HepG2 (cell line): ENCODE results near the gene VAMP8. TPM values are rescaled to one million over a fixed set of nuclear protein-coding genes. Genes with fewer than 3 reads are reported as not detected.

Experiments used
- ATF1 ChIP-seq: IDR thresholded peaks from 2 replicates; pipeline ENCODE4 v1.6.1; 2016; ENCODE audit warnings: mild to moderate bottlenecking, control low read depth
- CREBL2 ChIP-seq: sonication (generic); formaldehyde crosslinking; IDR thresholded peaks from 2 replicates; pipeline ENCODE4 v1.8.1; 2023; ENCODE audit warnings: missing genetic modification reagents, mild to moderate bottlenecking, borderline replicate concordance
- EEA1 ChIP-seq: sonication (generic); formaldehyde crosslinking; IDR thresholded peaks from 2 replicates; pipeline ENCODE4 v1.5.1; 2020; ENCODE audit warnings: mild to moderate bottlenecking, missing genetic modification reagents, borderline replicate concordance
- EP300 ChIP-seq, 3 experiments: sonication (generic) in 1 of 3; formaldehyde crosslinking in 1 of 3; IDR thresholded peaks; 2 replicates each; pipeline versions ENCODE4 v1.5.1 to v1.6.1; 2011 to 2020; ENCODE audit warnings: low read depth in 2 of 3, low read length in 2 of 3, borderline replicate concordance in 1 of 3, improper control_type of control experiment in 1 of 3, mild to moderate bottlenecking in 1 of 3, missing genetic modification reagents in 1 of 3, moderate library complexity in 1 of 3
- GLI4 ChIP-seq: sonication (generic); formaldehyde crosslinking; IDR thresholded peaks from 2 replicates; pipeline ENCODE4 v1.5.1; 2020; ENCODE audit warnings: missing genetic modification reagents, mild to moderate bottlenecking, moderate library complexity, borderline replicate concordance
- GMEB1 ChIP-seq: sonication (generic); formaldehyde crosslinking; IDR thresholded peaks from 2 replicates; pipeline ENCODE4 v1.5.1; 2020; ENCODE audit warnings: missing genetic modification reagents, mild to moderate bottlenecking, borderline replicate concordance
- KDM4B ChIP-seq: sonication (generic); formaldehyde crosslinking; IDR thresholded peaks from 2 replicates; pipeline ENCODE4 v1.4.0; 2020; ENCODE audit warnings: missing genetic modification reagents
- MAZ ChIP-seq, 2 experiments: sonication (generic) in 1 of 2; formaldehyde crosslinking in 1 of 2; IDR thresholded peaks; 2 replicates each; pipeline versions ENCODE4 v1.5.0 to v1.6.1; 2012 to 2020; ENCODE audit warnings: low read depth in 2 of 2, mild to moderate bottlenecking in 2 of 2, borderline replicate concordance in 1 of 2, improper control_type of control experiment in 1 of 2, low read length in 1 of 2, missing genetic modification reagents in 1 of 2, moderate library complexity in 1 of 2
- RCOR2 ChIP-seq: IDR thresholded peaks from 2 replicates; pipeline ENCODE4 v1.6.1; 2016; ENCODE audit warnings: missing biosample characterization, missing genetic modification reagents
- REPIN1 ChIP-seq: sonication (generic); formaldehyde crosslinking; IDR thresholded peaks from 2 replicates; pipeline ENCODE4 v1.8.0; 2022; ENCODE audit warnings: missing genetic modification reagents, low read depth, mild to moderate bottlenecking, borderline replicate concordance
- TAF15 ChIP-seq: fragments of 200-400 bp; formaldehyde crosslinking; IDR thresholded peaks from one replicate; pipeline ENCODE4 v1.6.1; 2018; ENCODE audit warnings: mild to moderate bottlenecking, low read depth, low read length; ENCODE audit not compliant: poor library complexity, severe bottlenecking
- ZNF124 ChIP-seq: sonication (generic); formaldehyde crosslinking; IDR thresholded peaks from 2 replicates; pipeline ENCODE4 v1.4.0; 2020; ENCODE audit warnings: missing genetic modification reagents
- ZNF281 ChIP-seq: sonication (generic); formaldehyde crosslinking; IDR thresholded peaks from 2 replicates; pipeline ENCODE4 v1.4.0; 2020; ENCODE audit warnings: missing genetic modification reagents, borderline replicate concordance
- ZNF362 ChIP-seq: sonication (generic); formaldehyde crosslinking; IDR thresholded peaks from 2 replicates; pipeline ENCODE4 v1.4.0; 2020; ENCODE audit warnings: missing genetic modification reagents, mild to moderate bottlenecking, borderline replicate concordance
- ZNF644 ChIP-seq: IDR thresholded peaks from 2 replicates; pipeline ENCODE4 v1.6.1; 2016; ENCODE audit warnings: low read depth
- ZNF710 ChIP-seq: sonication (generic); formaldehyde crosslinking; IDR thresholded peaks from 2 replicates; pipeline ENCODE4 v1.5.0; 2020; ENCODE audit warnings: mild to moderate bottlenecking, missing genetic modification reagents, borderline replicate concordance
- polyA plus RNA-seq, 8 experiments: library from polyadenylated mRNA; depleted of rRNA in 3 of 8; stranded (reverse) in 7 of 8; unstranded in 1 of 8; fragments of >200 nt; fragmentation: Illumina TruSeq in 4 of 8; extraction: Trizol in 4 of 8; gene quantifications; 2 replicates each; pipeline versions ENCODE4 v1.2.1 to v1.2.3, GENCODE V29; 2011 to 2016; ENCODE audit warnings: low read depth in 4 of 8, missing spikeins in 1 of 8, mixed read lengths in 1 of 8; ENCODE audit not compliant: insufficient read depth in 1 of 8
- total RNA-seq, 5 experiments: library from RNA; depleted of rRNA; stranded (reverse); fragments of >200 nt; fragmentation: Illumina TruSeq; extraction: Trizol; gene quantifications; 2 replicates each; pipeline ENCODE4 v1.2.3, GENCODE V29; 2016; ENCODE audit warnings: low read depth in 1 of 5
- TF ChIP-seq, protein P1 (sequence below): sonication (generic); formaldehyde crosslinking; IDR thresholded peaks from 2 replicates; pipeline ENCODE4 v1.8.1; 2023; ENCODE audit warnings: mild to moderate bottlenecking, missing genetic modification reagents

Gene VAMP8
- total and polyA plus RNA-seq, 2 of the 13 experiments (the other 11 are each of a cell fraction or from before 2014, with no cell fraction given), result 83.3 to 157 TPM

GRCh38 chr2:85595301-85596025 lies 18.1 kb downstream of the VAMP8 start, which contains the start of gene RNF181 (continued):
- TF ChIP-seq CREBL2 (CRISPR knock-in tag), result no peak; the same call in 1 of the 2 replicates
- no peak for TF ChIP-seq ZNF644 (CRISPR knock-in tag)
- TF ChIP-seq RCOR2 (CRISPR knock-in tag), result no peak
- peak; percentile 23; the same call in 1 of the 2 replicates for TF ChIP-seq ZNF281 (CRISPR knock-in tag)
- no peak for TF ChIP-seq EEA1 (CRISPR knock-in tag)
- TF ChIP-seq TAF15, result no peak
- 0 out of 2 replicates have a peak, but pooled peaks have one; percentile 73 for TF ChIP-seq GLI4 (CRISPR knock-in tag)
- TF ChIP-seq MAZ (IDR thresholded peaks at IDR 0.05; ENCODE audit: borderline replicate concordance, low read depth, low read length), result no peak
- TF ChIP-seq MAZ (CRISPR knock-in tag; IDR thresholded peaks at IDR 0.05; ENCODE audit: low read depth), result peak; percentile 88
- peak; percentile 89 for TF ChIP-seq REPIN1 (CRISPR knock-in tag)
- no peak for TF ChIP-seq EP300 (IDR thresholded peaks at IDR 0.05; ENCODE audit: low read depth in 2 of 2, low read length in 2 of 2)
- TF ChIP-seq EP300 (CRISPR knock-in tag; IDR thresholded peaks at IDR 0.05; ENCODE audit: borderline replicate concordance), result no peak
- TF ChIP-seq ZNF710, result peak; percentile 86; the same call in 1 of the 2 replicates
- peak; percentile 89 for TF ChIP-seq ATF1 (CRISPR knock-in tag)
- TF ChIP-seq ZNF124, result 0 out of 2 replicates have a peak, but pooled peaks have one; percentile 10
- TF ChIP-seq, protein P1, sequence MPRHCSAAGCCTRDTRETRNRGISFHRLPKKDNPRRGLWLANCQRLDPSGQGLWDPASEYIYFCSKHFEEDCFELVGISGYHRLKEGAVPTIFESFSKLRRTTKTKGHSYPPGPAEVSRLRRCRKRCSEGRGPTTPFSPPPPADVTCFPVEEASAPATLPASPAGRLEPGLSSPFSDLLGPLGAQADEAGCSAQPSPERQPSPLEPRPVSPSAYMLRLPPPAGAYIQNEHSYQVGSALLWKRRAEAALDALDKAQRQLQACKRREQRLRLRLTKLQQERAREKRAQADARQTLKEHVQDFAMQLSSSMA (CRISPR knock-in tag), result peak; percentile 73; the same call in 1 of the 2 replicates
- no peak for TF ChIP-seq ZNF362 (CRISPR knock-in tag)
- no peak for TF ChIP-seq KDM4B (CRISPR knock-in tag)
- TF ChIP-seq GMEB1 (CRISPR knock-in tag), result peak; percentile 71; the same call in 1 of the 2 replicates
